GM19467 (cell line): Measurements from ENCODE around the gene KCNK18.
"Not testable (repeated sequence)": the region's sequence is repeated elsewhere in the genome, so short reads cannot be mapped to it uniquely, and the experiment has no call there.

Experiments used
- ATAC-seq: cut with Tn5 transposase; IDR thresholded peaks from one replicate; pipeline ENCODE4 v1.9.1; 2021; ENCODE audit warnings: mild to moderate bottlenecking, moderate library complexity; ENCODE audit not compliant: unreplicated experiment

The KCNK18 gene

DNA sequence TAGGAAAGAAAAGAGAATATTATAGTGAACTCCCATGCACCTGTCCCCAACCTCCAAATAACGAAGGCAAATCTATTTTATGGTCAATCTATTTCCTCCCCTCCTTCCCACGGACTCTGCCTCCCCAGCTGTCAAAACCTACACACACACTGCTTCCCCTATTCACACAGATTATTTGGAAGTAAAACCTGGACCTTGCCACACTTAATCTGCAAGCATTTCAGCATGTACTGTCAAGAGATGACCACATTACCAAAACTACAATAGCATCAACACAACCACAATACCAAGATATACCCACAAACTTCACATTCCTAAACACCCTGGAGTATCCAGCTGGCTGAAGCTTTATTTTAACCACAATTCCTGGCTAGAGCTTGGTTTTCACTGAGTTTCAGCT is 27.8 kb upstream of the KCNK18 start:
- no peak for ATAC-seq

DNA sequence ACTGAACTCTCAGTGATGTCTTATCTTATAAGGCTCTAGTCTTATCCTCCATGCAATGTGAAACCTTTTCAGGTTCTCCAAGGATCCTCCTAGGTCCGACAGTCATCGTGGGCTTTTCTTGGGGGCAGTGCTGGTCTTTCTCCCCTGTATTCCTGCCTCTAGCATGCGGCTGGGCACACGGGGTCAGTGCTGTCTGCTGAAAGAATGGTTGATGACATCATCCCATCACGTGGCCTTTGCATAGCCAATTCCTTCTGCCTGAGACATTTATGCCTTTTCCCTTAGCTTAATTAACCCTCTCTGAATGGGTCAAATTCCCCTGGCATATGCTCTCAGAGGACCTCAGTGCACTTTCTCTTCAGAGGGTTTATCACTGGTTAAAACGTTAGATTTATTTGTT is 27.0 kb upstream of the KCNK18 start:
- ATAC-seq = no peak

DNA sequence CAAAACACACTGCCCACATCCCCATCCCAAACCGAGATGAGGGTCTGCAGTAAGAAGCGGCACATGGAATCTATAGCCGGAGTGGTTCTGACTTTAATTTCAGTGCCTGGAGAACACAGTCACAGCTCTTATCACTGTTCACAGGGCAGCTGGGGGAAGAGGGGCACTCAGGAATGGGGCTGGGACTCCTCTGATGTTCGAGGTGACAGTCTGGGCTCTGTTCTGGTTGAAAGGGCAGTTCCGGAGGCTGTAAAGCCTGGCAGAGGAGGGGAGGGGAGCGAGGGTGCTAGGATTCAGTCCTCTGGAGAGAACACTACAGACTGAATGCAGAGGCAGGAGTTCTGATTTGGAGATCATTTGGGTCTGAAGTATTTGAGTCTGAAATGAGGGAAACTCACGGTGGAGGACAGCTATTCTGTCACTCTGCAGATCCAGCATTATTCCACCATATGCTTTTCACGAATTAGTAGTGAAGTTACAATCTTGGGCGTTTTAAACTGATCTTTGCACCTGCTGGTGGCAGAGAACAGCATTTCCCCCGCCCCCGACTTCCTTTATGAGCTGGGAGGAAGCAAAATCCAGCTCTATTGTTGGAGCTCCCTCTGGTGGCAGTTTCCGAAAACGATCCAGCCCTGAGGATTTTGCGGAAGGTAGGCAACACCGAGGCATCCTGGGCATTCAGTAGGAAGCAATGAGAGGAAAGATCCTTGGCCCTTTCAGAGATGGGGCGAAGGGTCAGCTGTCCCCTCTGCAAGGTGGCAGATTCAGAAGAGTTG is 22.7 kb upstream of the KCNK18 start:
- ATAC-seq = peak; percentile 84

DNA sequence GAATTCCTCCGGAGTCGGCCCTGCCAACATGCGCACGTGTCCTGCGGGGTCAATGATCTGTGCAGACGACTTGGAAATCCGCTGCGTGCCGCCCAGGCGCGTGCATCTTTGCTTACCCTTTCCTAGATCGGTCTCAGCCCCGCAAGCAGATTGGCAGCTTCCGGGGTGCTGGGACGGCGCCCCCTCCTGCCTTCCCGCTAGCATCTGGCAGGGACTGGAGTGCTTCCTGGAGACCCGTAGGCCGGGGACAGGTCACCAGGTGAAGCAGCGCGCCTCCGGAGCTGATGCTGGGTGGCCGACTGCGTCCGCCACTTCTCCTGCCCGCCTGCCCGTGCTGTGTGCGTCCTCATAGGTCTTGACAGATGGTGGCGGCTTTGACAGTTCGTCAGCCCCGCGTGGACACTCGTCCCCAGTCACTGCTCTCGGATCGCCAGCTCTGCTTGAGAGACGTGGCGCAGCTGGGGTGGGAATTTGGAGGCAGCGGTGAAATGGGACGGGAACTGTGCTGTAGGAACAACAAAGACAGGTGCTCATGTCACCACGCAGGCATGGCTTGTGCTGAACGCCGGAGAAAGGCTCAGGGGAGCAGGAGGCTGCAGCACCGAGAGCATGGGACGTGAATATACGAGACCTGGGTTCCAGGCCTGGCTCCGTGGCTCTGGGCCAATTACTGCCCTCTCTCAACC is 21.9 kb upstream of the KCNK18 start:
- ATAC-seq = peak; percentile 35

DNA sequence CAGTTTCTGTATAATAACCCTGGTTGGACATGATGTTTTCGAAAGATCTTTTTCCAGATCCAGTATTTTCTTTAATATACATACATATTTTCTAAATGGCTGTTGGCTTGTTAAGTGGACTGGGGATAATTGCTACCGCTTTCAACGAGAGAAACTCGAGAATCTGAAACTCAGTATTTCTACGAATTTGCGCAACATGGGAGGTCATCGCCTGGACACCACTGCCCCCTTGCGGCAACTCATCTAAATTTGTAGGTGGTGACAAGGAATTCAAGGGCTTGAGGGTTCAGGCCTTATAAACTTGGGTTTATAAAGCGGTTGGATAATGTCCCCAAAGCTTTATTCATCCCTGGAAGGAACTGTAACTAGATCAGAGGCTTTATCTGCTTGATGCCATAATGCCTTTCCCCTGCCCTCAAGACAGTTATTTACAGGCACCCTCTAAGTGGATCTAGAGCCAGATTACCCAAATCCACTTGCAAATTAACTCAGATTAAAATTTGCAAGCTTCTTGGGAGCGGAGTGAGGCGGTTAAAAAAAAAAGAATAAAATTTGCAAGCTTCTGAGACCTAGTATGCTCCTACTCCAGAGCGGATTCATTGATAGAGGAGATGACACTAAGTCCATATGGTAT is 21.3 kb upstream of the KCNK18 start:
- peak; percentile 57 for ATAC-seq

DNA sequence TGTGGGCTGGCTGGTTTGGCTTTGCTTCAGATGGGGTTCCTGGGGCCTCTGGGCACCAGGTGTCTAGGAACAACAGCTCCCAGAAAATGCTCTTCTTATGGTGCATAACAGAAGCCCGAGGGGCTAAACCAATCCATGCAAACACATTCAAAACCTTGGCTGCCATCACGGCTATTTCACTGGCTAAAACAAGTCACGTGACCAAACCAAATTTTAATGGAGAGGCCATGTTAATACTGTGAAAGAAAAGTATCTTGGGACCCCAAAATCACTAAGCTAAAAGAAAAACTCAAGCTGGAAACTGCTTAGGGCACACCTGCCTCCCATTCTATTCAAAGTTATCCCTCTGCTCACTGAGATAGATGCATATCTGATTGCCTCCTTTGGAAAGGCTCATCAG is 19.1 kb upstream of the KCNK18 start:
- no peak for ATAC-seq

DNA sequence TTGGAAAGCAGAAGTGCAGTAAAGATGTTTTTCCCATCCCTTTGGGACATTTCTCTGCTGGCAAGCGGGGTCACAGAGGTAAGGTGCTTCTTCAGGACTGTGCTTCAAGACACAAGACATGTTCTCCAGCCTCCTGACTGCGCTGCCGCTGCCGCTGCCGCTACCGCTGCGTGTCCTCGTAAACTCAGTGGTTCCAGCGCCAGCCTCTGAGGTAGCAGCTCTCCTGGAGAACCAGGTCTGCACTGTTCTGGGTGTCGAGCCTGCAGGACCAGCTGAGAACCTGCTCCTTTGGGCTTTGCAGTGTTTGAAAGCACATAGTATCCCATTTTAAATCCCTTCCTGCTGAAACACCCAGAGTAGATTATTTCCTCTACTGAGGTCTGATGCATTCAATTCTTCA is 13.0 kb upstream of the KCNK18 start:
- no peak for ATAC-seq

DNA sequence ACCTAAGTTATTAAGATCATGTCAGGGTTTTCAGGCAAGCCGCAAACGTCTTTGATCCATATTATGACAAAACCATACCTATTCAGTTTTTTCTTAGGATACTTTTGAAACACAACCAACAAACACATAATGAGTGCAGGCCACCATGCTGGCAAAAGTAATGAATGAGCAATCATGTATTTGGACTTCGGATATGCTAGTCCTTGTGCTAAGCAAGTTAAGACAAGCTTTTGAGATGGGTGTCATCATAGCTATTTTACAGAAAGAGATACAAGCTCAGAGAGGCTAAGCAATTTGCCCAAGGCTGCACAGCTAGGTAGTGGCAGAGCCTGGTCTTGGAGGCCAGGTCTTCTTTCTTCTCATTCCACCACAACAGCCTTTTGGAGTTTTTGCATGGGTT is 12.5 kb upstream of the KCNK18 start:
- no peak for ATAC-seq

DNA sequence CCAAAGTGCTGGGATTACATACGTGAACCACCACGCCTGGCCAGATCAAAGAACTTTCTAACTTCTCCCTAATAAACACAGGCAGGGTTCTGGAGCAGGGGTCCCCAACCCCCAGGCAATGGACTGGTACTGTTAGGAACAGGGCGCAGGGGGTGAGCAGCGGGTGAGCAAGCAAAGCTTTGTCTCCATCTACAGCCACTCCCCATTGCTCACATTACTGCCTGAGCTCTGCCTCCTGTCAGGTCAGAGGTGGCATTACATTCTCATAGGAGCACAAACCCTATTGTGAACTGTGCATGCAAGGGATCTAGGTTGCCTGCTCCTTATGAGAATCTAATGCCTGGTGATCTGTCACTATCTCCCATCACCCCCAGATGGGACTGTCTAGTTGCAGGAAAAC is 11.5 kb upstream of the KCNK18 start:
- not testable (repeated sequence) for ATAC-seq

DNA sequence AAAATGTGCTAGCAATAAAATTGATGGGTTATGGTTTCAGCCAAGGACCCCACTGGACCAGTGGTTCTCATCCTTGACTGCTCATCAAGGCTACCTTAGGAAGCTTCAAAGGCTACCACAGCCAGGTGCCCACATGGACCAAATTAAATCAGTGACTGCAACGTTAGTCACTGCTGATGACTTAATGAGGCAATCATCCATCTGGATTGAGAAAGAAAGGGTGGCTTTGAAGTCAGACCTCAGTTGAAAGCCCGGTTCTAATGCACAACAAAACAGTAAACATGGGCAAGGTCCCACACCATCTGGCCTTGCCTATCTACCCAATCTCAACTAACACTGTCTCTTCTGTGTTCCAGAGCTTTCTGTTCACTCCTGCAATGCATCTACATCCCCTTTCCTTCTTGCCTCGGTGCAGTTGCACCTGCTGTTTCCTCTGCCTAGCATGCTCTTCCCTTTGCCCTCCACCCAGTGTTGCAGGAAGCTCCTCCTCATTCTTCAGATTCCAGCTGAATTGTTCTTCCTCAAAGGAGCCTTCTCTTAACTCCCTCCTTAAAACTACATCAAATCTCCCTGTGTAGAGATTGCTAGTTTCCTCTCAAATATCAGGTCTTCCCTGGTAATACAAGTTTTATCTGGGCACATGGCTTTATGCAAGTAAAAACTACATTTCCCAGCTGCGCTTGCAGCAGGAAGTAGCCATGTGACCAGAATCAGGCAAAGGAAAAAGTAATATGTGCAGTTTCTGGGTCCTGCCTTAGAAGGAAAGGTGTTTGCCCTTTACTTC is 10.3 kb upstream of the KCNK18 start:
- ATAC-seq = no peak

DNA sequence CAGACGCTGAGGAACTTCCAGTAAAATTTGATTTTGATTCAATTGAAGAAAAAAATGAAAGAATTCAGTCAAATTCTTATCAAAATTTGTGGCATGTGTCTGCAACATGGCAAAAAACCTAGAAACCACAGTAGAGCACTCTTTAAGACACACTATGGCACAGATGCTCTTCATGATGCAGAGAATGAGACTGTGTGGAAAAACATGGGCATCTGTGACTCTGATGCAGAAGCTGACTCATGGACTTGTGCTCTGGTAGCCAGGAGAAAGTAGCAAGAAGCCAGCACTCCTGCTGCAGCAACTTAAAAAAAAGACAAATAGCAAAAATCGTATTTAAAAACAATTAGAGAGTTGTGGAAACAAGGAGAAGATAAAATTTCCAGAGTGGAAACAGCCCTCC is 8.9 kb upstream of the KCNK18 start:
- ATAC-seq = no peak

DNA sequence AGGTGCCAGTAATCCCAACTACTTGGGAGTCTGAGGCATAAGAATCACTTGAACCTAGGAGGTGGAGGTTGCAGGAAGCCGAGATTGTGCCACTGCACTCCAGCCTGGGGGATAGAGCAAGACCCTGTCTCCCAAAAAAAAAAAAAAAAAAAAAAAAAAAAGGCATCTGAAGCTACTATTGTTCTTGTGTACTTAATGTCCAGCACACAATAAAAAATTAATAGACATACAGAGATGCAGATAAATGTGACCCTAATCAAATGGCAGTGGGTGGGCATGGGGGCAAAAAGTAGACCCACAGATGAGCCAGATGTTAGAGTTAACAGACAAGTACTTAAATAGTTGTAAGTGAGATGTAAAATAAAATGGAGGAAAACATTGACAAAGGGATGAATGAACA is 7.7 kb upstream of the KCNK18 start:
- ATAC-seq = no peak

DNA sequence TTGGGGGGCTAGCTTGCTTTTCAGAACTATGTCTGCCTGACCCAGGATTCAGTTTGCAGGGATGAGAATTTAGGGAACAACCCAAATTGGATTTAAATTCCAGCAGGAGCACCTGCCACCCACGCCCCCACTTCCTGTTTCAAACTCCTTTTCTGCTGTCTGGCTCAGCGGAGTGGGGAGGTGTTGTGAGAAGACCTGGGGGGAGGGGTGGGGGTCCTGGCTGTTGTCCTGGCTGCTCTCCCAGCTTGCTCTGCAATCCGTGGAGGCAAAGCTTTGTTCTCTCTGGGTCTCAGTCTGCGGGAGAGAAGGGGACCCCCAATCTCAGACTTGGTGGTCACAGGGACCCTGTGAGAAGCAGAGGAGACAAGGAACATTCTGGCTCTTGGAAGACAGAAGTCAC is 799 bp downstream of the KCNK18 start:
- no peak for ATAC-seq

DNA sequence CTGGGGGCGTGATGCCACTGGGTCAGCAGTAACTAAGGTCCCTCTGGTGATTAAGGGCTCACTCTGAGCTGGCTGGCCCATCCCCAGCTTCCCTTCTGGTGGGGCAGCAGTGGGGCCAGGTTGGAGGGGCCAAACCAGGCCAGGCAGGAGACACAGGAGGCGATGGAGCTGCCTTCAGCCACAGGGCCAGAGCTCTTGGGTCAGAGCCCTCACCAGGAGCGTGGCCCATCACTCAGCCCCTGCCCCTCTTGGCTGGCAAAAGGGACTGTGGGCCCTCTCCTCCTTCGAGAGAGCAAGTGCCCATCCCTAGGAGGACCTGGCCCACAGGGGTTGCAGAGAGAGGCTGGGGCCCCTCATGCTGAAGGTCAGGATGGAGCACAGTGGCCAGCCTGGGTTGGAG is 4.5 kb downstream of the KCNK18 start:
- ATAC-seq = no peak

DNA sequence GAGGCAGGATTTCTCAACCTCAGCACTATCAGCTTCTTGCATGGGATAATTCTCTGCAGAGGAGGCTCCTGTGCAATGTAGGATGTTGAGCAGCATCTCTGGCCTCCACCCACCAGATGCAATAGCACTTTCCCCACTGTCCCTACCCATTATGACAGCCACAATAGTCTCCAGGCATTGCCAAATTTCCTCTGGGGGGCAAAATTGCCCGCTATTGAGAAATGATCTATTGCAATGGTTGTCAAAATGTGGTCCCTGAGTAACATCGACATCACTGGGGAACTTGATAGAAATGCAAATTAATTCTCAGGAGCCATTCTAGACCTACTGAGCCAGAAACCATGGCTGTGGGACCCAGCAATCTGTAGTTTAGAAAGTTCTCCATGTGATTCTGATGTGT is 7.0 kb downstream of the KCNK18 start:
- no peak for ATAC-seq

DNA sequence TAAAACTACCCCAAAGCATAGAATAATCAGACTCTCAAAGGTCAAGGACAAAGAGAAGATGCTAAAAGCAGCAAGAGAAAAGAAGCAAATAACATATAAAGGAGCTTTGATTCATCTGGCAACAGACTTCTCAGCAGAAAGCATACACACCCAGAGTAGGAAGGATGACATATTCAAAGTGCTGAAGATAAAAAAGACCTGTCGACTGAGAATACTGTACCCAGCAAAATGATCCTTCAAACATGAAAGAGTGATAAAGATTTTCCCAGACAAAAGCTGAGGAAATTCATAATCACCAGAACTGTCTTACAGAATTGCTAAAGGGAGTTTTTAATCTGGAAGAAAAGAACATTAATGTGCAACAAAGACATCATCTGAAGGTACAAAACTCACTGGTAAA is 14.9 kb downstream of the KCNK18 start:
- no peak for ATAC-seq

DNA sequence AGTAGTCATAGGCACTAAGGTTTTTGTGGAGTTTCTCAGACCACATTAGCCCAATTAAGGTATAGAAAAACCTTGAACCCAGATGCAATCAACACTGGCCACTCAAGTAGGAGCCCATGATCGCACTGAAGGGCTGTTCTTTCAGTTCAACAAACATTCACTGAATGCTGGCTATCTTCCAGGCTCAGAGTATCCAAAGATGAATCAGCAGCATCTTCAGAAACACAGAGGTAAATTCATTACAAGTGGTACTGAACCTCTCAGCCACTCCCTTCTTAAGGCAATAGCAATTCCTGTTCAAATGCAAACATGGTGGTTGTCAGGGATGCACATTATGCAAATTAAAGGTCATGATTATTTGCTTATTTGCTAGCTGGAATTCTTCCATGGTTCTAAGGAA is 17.1 kb downstream of the KCNK18 start:
- ATAC-seq = no peak

DNA sequence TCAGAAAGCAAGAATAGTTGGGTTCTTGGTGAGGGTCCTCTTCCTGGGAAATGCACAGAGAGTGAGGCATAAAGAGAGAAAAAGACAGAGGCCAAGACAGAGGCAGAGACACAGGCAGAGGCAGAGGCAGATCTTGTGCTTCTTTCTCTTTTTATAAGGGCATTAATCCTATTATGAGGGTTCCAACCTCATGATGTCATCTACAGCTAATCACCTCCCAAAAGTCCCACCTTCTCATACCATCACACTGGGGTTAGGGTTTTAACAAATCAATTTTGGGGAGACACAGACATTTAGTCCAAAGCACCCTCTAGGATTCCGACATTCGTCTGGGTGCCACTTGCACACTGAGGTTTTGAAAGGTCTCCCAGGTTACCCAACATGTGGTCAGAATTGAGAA is 17.8 kb downstream of the KCNK18 start:
- no peak for ATAC-seq

DNA sequence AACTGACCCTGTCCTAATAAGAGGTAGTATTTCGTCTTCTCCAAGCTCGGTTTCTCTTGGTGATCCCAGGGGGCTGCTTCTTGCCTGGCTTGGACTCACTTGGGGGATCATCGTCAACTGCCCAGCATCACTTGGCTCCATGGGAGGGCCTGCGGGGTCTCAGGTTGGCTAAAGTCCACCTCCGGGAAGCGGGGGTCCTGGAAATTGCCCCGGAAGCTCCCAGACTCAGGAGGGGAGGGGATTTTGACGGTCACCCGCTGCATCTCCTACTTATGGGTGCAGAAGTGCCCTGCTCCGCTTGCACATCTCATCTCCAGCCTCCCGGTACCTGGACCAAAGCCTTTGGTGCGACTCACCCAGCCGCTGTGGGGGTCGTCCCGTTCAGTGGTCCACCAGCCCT is 18.7 kb downstream of the KCNK18 start:
- no peak for ATAC-seq

DNA sequence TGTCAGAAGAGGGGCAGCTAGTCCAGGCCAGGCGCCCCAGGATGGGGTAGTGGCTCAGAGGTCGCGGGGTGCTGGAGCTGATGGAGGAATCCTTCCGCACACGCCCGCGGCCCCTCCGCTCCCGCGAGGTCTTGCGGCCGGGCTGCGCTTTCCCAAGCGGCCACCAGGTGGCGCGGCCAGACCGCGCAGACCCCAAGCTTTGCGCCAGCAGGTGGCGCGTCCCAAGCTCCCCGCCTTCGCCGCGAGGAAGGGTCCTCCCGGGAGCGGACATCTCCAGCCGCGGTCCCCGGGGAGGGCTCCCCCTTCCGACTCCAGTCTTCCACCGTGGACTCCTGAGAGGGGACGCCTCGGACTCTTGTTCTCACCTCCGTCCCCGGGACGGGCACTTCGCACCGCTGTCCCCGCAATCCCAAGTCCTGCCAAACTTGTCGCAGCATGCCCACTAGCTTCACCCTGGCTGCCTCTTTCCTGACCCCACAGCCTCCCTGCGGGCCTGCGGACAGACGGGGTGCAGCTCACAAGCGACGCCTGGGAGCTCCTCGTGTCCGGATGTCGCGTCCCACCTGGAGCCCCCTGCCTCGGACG is 19.4 kb downstream of the KCNK18 start:
- peak; percentile 80 for ATAC-seq

DNA sequence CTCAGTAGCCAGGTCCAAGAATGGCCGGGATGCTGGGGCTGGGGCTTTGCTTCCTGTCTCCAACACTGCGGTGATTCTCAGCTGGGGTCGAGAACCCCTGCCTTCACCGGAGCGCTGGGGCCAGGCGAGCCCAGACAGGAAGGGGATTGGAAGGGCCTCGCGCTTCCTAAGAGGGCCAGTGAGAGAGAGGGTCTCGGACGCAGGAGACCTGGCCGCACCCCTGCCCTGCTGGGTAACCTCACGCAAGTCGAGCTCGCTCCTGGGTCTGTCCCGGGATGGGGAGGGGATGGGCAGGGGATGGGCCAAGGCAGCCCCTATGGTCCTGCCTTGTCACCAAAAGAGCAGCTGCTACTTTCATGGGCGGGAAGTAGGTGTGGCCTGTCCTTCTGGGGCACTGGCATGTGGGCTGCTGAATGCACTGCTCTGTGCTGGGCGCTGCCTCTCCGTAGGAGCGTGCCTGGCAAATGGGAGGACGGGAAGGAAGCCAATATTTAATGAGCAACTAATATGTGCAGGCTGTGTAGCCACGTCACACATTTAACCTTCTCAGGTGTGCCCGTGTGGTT is 20.0 kb downstream of the KCNK18 start:
- ATAC-seq = peak; percentile 47
